Vagina (tissue), 2 donors: ENCODE data around the gene SRSF2.

Experiments used
- POLR2A ChIP-seq, 2 donors: fragments of 450-650 bp; IDR thresholded peaks; one replicate each; pipeline ENCODE4 v1.6.1; 2017; ENCODE audit warnings: antibody characterized with exemption in 2 of 2, mild to moderate bottlenecking in 2 of 2, moderate library complexity in 2 of 2
- TF ChIP-seq, protein P1 (sequence below), 3 experiments: fragments of 450-650 bp in 2 of 3; fragments of 200-600 bp in 1 of 3; sonication (generic) in 1 of 3; IDR thresholded peaks; one replicate each; pipeline ENCODE4 v1.5.1; 2017 to 2019; ENCODE audit warnings: antibody characterized with exemption in 3 of 3, mild to moderate bottlenecking in 2 of 3, moderate library complexity in 2 of 3

DNA sequence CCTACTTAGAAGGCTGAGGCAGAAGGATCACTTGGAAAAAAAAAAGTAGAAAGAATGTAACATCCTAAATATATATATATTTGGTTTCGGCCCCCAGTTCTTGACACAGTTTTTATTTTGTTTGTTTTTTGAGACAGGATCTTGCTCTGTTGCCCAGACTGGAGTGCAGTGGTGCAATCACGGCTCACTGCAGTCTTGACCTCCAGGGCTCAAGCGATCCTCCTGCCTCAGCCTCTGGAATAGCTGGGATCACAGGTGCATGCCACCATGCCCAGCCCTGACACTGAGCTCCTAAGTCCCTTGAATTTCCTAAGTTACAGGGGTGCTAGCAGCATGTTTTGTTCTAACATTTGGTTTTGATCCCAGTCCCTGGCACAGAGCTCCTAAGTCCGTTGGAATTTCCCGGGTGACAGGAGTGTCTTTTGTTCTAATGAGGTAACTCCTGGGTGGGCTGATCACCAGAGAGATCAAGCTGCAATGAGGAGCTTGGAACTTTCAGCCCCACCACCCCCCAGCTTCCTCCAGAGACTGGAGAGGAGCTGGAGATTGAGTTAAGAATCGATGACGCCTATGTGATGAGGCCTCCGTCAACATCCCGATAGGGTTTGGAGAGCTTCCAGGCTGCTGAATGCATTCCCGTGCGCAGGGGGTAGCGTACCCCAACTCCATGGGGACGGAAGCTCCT, 46.4 kb downstream of the SRSF2 start:
- TF ChIP-seq, protein P1, sequence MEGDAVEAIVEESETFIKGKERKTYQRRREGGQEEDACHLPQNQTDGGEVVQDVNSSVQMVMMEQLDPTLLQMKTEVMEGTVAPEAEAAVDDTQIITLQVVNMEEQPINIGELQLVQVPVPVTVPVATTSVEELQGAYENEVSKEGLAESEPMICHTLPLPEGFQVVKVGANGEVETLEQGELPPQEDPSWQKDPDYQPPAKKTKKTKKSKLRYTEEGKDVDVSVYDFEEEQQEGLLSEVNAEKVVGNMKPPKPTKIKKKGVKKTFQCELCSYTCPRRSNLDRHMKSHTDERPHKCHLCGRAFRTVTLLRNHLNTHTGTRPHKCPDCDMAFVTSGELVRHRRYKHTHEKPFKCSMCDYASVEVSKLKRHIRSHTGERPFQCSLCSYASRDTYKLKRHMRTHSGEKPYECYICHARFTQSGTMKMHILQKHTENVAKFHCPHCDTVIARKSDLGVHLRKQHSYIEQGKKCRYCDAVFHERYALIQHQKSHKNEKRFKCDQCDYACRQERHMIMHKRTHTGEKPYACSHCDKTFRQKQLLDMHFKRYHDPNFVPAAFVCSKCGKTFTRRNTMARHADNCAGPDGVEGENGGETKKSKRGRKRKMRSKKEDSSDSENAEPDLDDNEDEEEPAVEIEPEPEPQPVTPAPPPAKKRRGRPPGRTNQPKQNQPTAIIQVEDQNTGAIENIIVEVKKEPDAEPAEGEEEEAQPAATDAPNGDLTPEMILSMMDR (IDR thresholded peaks at IDR 0.05), result no peak
- TF ChIP-seq POLR2A (IDR thresholded peaks at IDR 0.05), result no peak
